ENCODE data around the gene ACAD8.

The ACAD8 gene

GRCh38 chr11:134313821-134314607, 60.6 kb downstream of the ACAD8 start:
- no peaks in the 10 kb centered on the region for H3K27me3 ChIP-seq (ENCODE audit: control insufficient read depth in 2 of 2, insufficient read depth in 2 of 2, low read length in 2 of 2)
- H3K36me3 ChIP-seq (ENCODE audit: control insufficient read depth in 2 of 2, insufficient read depth in 2 of 2, low read length in 2 of 2): no peaks in the 10 kb centered on the region
- H3K27ac ChIP-seq (ENCODE audit: low read depth in 2 of 2, low read length in 2 of 2): no peak overlapping the region
- no peak overlapping the region for H3K9ac ChIP-seq (ENCODE audit: low read depth in 1 of 2, low read length in 2 of 2)
- H3K4me1 ChIP-seq (ENCODE audit: control insufficient read depth in 2 of 2, insufficient read depth in 2 of 2, low read length in 2 of 2): no peaks in the 10 kb centered on the region
- no peak overlapping the region for H3K4me3 ChIP-seq (ENCODE audit: low read length in 2 of 2)
- peaks cover 4 to 6% of the 10 kb centered on the region in 2 donors for H3K9me3 ChIP-seq (ENCODE audit: control insufficient read depth in 2 of 2, low read length in 2 of 2)
